Measurements from ENCODE around the gene CRCP. TPM values are rescaled to one million over a fixed set of nuclear protein-coding genes. Genes with fewer than 3 reads are reported as not detected.

CRCP gene
- total RNA-seq, 6 experiments from 2014 or later: 29.8 to 37.6 (median 33.7) TPM

- Mint-ChIP-seq H3K9me3 (no peaks in the 10 kb centered on the region), H3K36me3 (ENCODE audit: low read depth) (no peaks in the 10 kb centered on the region), H3K4me3 (peak overlapping the region; percentile 95), H3K4me1 (ENCODE audit: low read depth) (peaks cover 16% of the 10 kb centered on the region), H3K27ac (peak overlapping the region; percentile 80), H3K27me3 (ENCODE audit: insufficient read depth) (peaks cover under 1% of the 10 kb centered on the region; the same call in 1 of the 2 replicates)
- no peak for TF ChIP-seq CTCF (IDR thresholded peaks at IDR 0.05)
- DNase-seq: no peak
Measured at GRCh38 chr7:66076462-66077329, 38.0 kb upstream of the CRCP start.

GRCh38 chr7:66078067-66078466 is 36.6 kb upstream of the CRCP start:
- no peaks in the 10 kb centered on the region for H3K9me3 Mint-ChIP-seq
- H3K4me1 Mint-ChIP-seq (ENCODE audit: low read depth): peaks cover 16% of the 10 kb centered on the region
- no peak overlapping the region for H3K27ac Mint-ChIP-seq
- no peaks in the 10 kb centered on the region for H3K27me3 Mint-ChIP-seq (ENCODE audit: insufficient read depth)
- peaks cover 4% of the 10 kb centered on the region; the same call in 1 of the 2 replicates for H3K36me3 Mint-ChIP-seq (ENCODE audit: low read depth)
- no peak for TF ChIP-seq CTCF (IDR thresholded peaks at IDR 0.05)
- no peak overlapping the region for H3K4me3 Mint-ChIP-seq
- DNase-seq: no peak

GRCh38 chr7:66082083-66082482 is 32.6 kb upstream of the CRCP start:
- Mint-ChIP-seq H3K27me3 (ENCODE audit: insufficient read depth) (no peaks in the 10 kb centered on the region; the same call in 1 of the 2 replicates), H3K9me3 (no peaks in the 10 kb centered on the region), H3K27ac (no peak overlapping the region), H3K36me3 (ENCODE audit: low read depth) (peaks cover 4% of the 10 kb centered on the region; the same call in 1 of the 2 replicates), H3K4me1 (ENCODE audit: low read depth) (peaks cover 7% of the 10 kb centered on the region), H3K4me3 (no peak overlapping the region)
- TF ChIP-seq CTCF (IDR thresholded peaks at IDR 0.05): no peak
- no peak for DNase-seq

GRCh38 chr7:66082886-66083415 is 31.7 kb upstream of the CRCP start:
- H3K36me3 Mint-ChIP-seq (ENCODE audit: low read depth): peaks cover 4% of the 10 kb centered on the region; the same call in 1 of the 2 replicates
- no peak for TF ChIP-seq CTCF (IDR thresholded peaks at IDR 0.05)
- H3K27ac Mint-ChIP-seq: no peak overlapping the region
- H3K27me3 Mint-ChIP-seq (ENCODE audit: insufficient read depth): no peaks in the 10 kb centered on the region; the same call in 1 of the 2 replicates
- no peaks in the 10 kb centered on the region for H3K9me3 Mint-ChIP-seq
- DNase-seq: no peak
- H3K4me1 Mint-ChIP-seq (ENCODE audit: low read depth): peaks cover under 1% of the 10 kb centered on the region; the same call in 1 of the 2 replicates
- H3K4me3 Mint-ChIP-seq: no peak overlapping the region

GRCh38 chr7:66083677-66084076 is 31.0 kb upstream of the CRCP start:
- no peaks in the 10 kb centered on the region for H3K9me3 Mint-ChIP-seq
- H3K36me3 Mint-ChIP-seq (ENCODE audit: low read depth): peaks cover 4% of the 10 kb centered on the region; the same call in 1 of the 2 replicates
- no peak for DNase-seq
- H3K27me3 Mint-ChIP-seq (ENCODE audit: insufficient read depth): peaks cover 2% of the 10 kb centered on the region
- no peak overlapping the region for H3K4me3 Mint-ChIP-seq
- H3K27ac Mint-ChIP-seq: no peak overlapping the region
- no peaks in the 10 kb centered on the region for H3K4me1 Mint-ChIP-seq (ENCODE audit: low read depth)
- TF ChIP-seq CTCF (IDR thresholded peaks at IDR 0.05): peak; percentile 39; the same call in 1 of the 2 replicates

Data from HFFc6 (cell line).